HepG2 (cell line): ENCODE data around the gene RPL21. TPM values are rescaled to one million over a fixed set of nuclear protein-coding genes. Genes with fewer than 3 reads are reported as not detected.

Experiments
- ATAC-seq: fragments of 200-7000 bp; cut with Tn5 transposase; 3 replicates; pipeline ENCODE4 v1.9.1; 2020; ENCODE audit warnings: mild to moderate bottlenecking, moderate library complexity
- Bru-seq: library from RNA; stranded (reverse); fragments of 400-500 nt; gene quantifications from one replicate; lab custom pipeline; 2021; lab: Mats Ljungman, UMichigan
- BruChase-seq, 2 experiments: library from RNA; stranded (reverse); fragments of 400-500 nt; gene quantifications; one replicate each; lab custom pipeline; 2021; lab: Mats Ljungman, UMichigan
- BruUV-seq: library from RNA; stranded (reverse); fragments of 400-500 nt; replicated peaks from 2 replicates; lab custom pipeline; 2021; lab: Mats Ljungman, UMichigan
- CTCF ChIA-PET: fragments of 300-600 bp; formaldehyde crosslinking; extraction: SDS; loops from one replicate; lab custom pipeline; 2021; ENCODE audit warnings: low total read pairs, inconsistent platforms, low intra/inter-chr PET ratio; lab: Yijun Ruan, JAX
- POLR2A ChIA-PET: fragments of 350-600 bp; sonication (Branson Sonifier 250); formaldehyde crosslinking; loops from one replicate; lab custom pipeline; 2020; ENCODE audit warnings: antibody characterized with exemption, inconsistent platforms; lab: Yijun Ruan, JAX
- DNase-seq: peaks from one replicate; pipeline ENCODE4 v3.0.0-alpha.2; 2015; ENCODE audit warnings: low spot score
- FAIRE-seq: peaks from 3 replicates; lab custom pipeline; 2011; peaks lifted over from hg19 to GRCh38; lab: Jason Lieb, UNC
- H2AFZ ChIP-seq: one replicate; pipeline ENCODE4 v1.6.1; 2011; ENCODE audit warnings: low read length, inconsistent platforms
- H3K27ac ChIP-seq: fragments of 300-600 bp; 3 replicates; pipeline ENCODE4 v1.8.0; 2011; ENCODE audit warnings: mixed run types, mild to moderate bottlenecking, mixed read lengths, low read length, inconsistent platforms; ENCODE audit not compliant: insufficient read depth; ENCODE audit errors: extremely low read length
- H3K27me3 ChIP-seq, 2 experiments: fragments of 200-600 bp in 1 of 2; 2 replicates in 1 of 2; 3 replicates in 1 of 2; pipeline versions ENCODE4 v1.6.0 to v1.8.0; 2011; ENCODE audit warnings: low read length in 2 of 2, mild to moderate bottlenecking in 2 of 2, moderate library complexity in 2 of 2, inconsistent platforms in 1 of 2; ENCODE audit not compliant: insufficient read depth in 2 of 2, control insufficient read depth in 1 of 2
- H3K36me3 ChIP-seq, 2 experiments: fragments of 200-600 bp in 1 of 2; replicated peaks in 1 of 2; 2 replicates in 1 of 2; 3 replicates in 1 of 2; pipeline versions ENCODE4 v1.5.1 to v1.8.0; 2011; ENCODE audit warnings: low read length in 2 of 2, inconsistent platforms in 1 of 2; ENCODE audit not compliant: insufficient read depth in 2 of 2, control insufficient read depth in 1 of 2
- H3K4me1 ChIP-seq: 2 replicates; pipeline ENCODE4 v1.5.1; 2012; ENCODE audit warnings: low read length, inconsistent platforms; ENCODE audit not compliant: insufficient read depth
- H3K4me2 ChIP-seq: 2 replicates; pipeline ENCODE4 v1.6.0; 2011; ENCODE audit warnings: low read depth, low read length, inconsistent platforms
- H3K4me3 ChIP-seq, 3 experiments: fragments of 200-600 bp in 1 of 3; sonication (generic), shearing (Covaris generic) in 1 of 3; replicated peaks in 1 of 3; 2 replicates each; pipeline ENCODE4 v1.5.1; 2011 to 2016; ENCODE audit warnings: low read length in 3 of 3, inconsistent platforms in 2 of 3, low read depth in 2 of 3, mild to moderate bottlenecking in 2 of 3, control low read depth in 1 of 3, mixed read lengths in 1 of 3; ENCODE audit not compliant: insufficient read depth in 1 of 3
- H3K79me2 ChIP-seq: one replicate; pipeline ENCODE4 v1.6.1; 2011; ENCODE audit warnings: low read length, inconsistent platforms; ENCODE audit not compliant: insufficient read depth
- H3K9ac ChIP-seq: 2 replicates; pipeline ENCODE4 v1.6.0; 2011; ENCODE audit warnings: mild to moderate bottlenecking, low read depth, low read length, inconsistent platforms; ENCODE audit not compliant: insufficient read depth
- H3K9me3 ChIP-seq: 2 replicates; pipeline ENCODE4 v1.5.1; 2012; ENCODE audit warnings: mild to moderate bottlenecking, low read length
- H4K20me1 ChIP-seq: 2 replicates; pipeline ENCODE4 v1.6.0; 2011; ENCODE audit warnings: inconsistent platforms, mild to moderate bottlenecking, low read length, moderate library complexity; ENCODE audit not compliant: insufficient read depth
- FOXM1 ChIP-seq: sonication (generic); formaldehyde crosslinking; IDR thresholded peaks from 2 replicates; pipeline ENCODE4 v1.5.0; 2020; ENCODE audit warnings: missing genetic modification reagents
- SMAD3 ChIP-seq: sonication (generic); formaldehyde crosslinking; IDR thresholded peaks from 2 replicates; pipeline ENCODE4 v1.4.0; 2020; ENCODE audit warnings: missing genetic modification reagents
- SP4 ChIP-seq: sonication (generic); formaldehyde crosslinking; IDR thresholded peaks from 2 replicates; pipeline ENCODE4 v1.8.1; 2023; ENCODE audit warnings: mild to moderate bottlenecking, missing genetic modification reagents
- TFDP2 ChIP-seq: sonication (generic); formaldehyde crosslinking; IDR thresholded peaks from 2 replicates; pipeline ENCODE4 v1.4.0; 2020; ENCODE audit warnings: missing genetic modification reagents
- ZNF383 ChIP-seq: sonication (generic); formaldehyde crosslinking; IDR thresholded peaks from 2 replicates; pipeline ENCODE4 v1.4.0; 2020; ENCODE audit warnings: missing genetic modification reagents, mild to moderate bottlenecking, borderline replicate concordance
- ZNF558 ChIP-seq: sonication (generic); formaldehyde crosslinking; IDR thresholded peaks from 2 replicates; pipeline ENCODE4 v1.9.0; 2022; ENCODE audit warnings: mild to moderate bottlenecking, missing genetic modification reagents, borderline replicate concordance
- ZNF619 ChIP-seq: sonication (generic); formaldehyde crosslinking; IDR thresholded peaks from 2 replicates; pipeline ENCODE4 v1.4.0; 2020; ENCODE audit warnings: mild to moderate bottlenecking, missing genetic modification reagents
- ZNF747 ChIP-seq: sonication (generic); formaldehyde crosslinking; IDR thresholded peaks from 2 replicates; pipeline ENCODE4 v1.8.1; 2023; ENCODE audit warnings: missing genetic modification reagents, mild to moderate bottlenecking, borderline replicate concordance
- ZUFSP ChIP-seq: sonication (generic); formaldehyde crosslinking; IDR thresholded peaks from 2 replicates; pipeline ENCODE4 v1.9.0; 2021; ENCODE audit warnings: missing genetic modification reagents, mild to moderate bottlenecking, borderline replicate concordance
- WGBS: methylation state at CpG from one replicate; pipeline ENCODE4 v1.1.6; 2017; ENCODE audit warnings: low lambda C conversion rate; 5-methylcytosine and 5-hydroxymethylcytosine counted together
- in situ Hi-C: cut with HindIII; loops from 2 replicates; pipeline ENCODE4 v1.10.0; 2017; ENCODE audit warnings: low pct_unique_long_range_greater_than_20kb; ENCODE audit not compliant: extremely low pct_ligation_motif_present
- intact Hi-C: fragments of 100-400 bp; cut with micrococcal nuclease; formaldehyde crosslinking; loops from one replicate; pipeline ENCODE4 v1.10.0; 2022; ENCODE audit not compliant: unreplicated experiment
- long read RNA-seq, 2 experiments: library from RNA in 1 of 2; library from polyadenylated mRNA in 1 of 2; stranded (forward) in 1 of 2; unstranded in 1 of 2; transcript quantifications; one replicate each; pipeline ENCODE4 v2.0.0, GENCODE V29; 2019 to 2022
- polyA minus RNA-seq, 3 experiments: library from RNA; depleted of rRNA, polyadenylated mRNA; stranded (reverse); fragments of >200 nt; gene quantifications; 2 replicates each; pipeline ENCODE4 v1.2.3, GENCODE V29; 2011; ENCODE audit warnings: low replicate concordance in 1 of 3
- polyA plus RNA-seq, 8 experiments: library from polyadenylated mRNA; depleted of rRNA in 3 of 8; stranded (reverse) in 7 of 8; unstranded in 1 of 8; fragments of >200 nt; fragmentation: Illumina TruSeq in 4 of 8; extraction: Trizol in 4 of 8; gene quantifications; 2 replicates each; pipeline versions ENCODE4 v1.2.1 to v1.2.3, GENCODE V29; 2011 to 2016; ENCODE audit warnings: low read depth in 4 of 8, missing spikeins in 1 of 8, mixed read lengths in 1 of 8; ENCODE audit not compliant: insufficient read depth in 1 of 8
- total RNA-seq, 5 experiments: library from RNA; depleted of rRNA; stranded (reverse); fragments of >200 nt; fragmentation: Illumina TruSeq; extraction: Trizol; gene quantifications; 2 replicates each; pipeline ENCODE4 v1.2.3, GENCODE V29; 2016; ENCODE audit warnings: low read depth in 1 of 5

Gene RPL21
- 1,234 and 1,660 TPM in 2 replicates for total RNA-seq (2016; rRNA removed; fragmentation: Illumina TruSeq; extraction: Trizol)
- 1,575 and 1,856 TPM in 2 replicates for total RNA-seq (2016; cell fraction: cytosol; rRNA removed; fragmentation: Illumina TruSeq; extraction: Trizol; ENCODE audit: low read depth)
- 1,231 and 1,647 TPM in 2 replicates for total RNA-seq (2016; cell fraction: insoluble cytoplasmic fraction; rRNA removed; fragmentation: Illumina TruSeq; extraction: Trizol)
- total RNA-seq (2016; cell fraction: membrane; rRNA removed; fragmentation: Illumina TruSeq; extraction: Trizol): 2,364 and 2,513 TPM in 2 replicates
- 468 and 495 TPM in 2 replicates for total RNA-seq (2016; cell fraction: nucleus; rRNA removed; fragmentation: Illumina TruSeq; extraction: Trizol)
- 1,013 and 1,261 TPM in 2 replicates for polyA plus RNA-seq (2011; rRNA removed)
- polyA plus RNA-seq (2011; cell fraction: cytosol; rRNA removed): 771 and 1,026 TPM in 2 replicates
- 163 and 203 TPM in 2 replicates for polyA plus RNA-seq (2011; cell fraction: nucleus; rRNA removed)
- polyA plus RNA-seq (2012): 1,465 and 1,554 TPM in 2 replicates
- polyA plus RNA-seq (2016; cell fraction: cytosol; fragmentation: Illumina TruSeq; extraction: Trizol; ENCODE audit: low read depth): 1,743 and 1,770 TPM in 2 replicates
- polyA plus RNA-seq (2016; cell fraction: insoluble cytoplasmic fraction; fragmentation: Illumina TruSeq; extraction: Trizol; ENCODE audit: low read depth): 1,533 and 1,679 TPM in 2 replicates
- 2,158 and 2,160 TPM in 2 replicates for polyA plus RNA-seq (2016; cell fraction: membrane; fragmentation: Illumina TruSeq; extraction: Trizol; ENCODE audit: low read depth)
- 719 and 730 TPM in 2 replicates for polyA plus RNA-seq (2016; cell fraction: nucleus; fragmentation: Illumina TruSeq; extraction: Trizol; ENCODE audit: insufficient read depth, low read depth)
- polyA minus RNA-seq (2011; rRNA and poly(A)+ RNA removed; ENCODE audit: low replicate concordance): 37.8 and 64.0 TPM in 2 replicates
- polyA minus RNA-seq (2011; cell fraction: cytosol; rRNA and poly(A)+ RNA removed): 164 and 196 TPM in 2 replicates
- polyA minus RNA-seq (2011; cell fraction: nucleus; rRNA and poly(A)+ RNA removed): 292 and 344 TPM in 2 replicates
- percentile 100 among the genes with signal in this experiment for Bru-seq, nascent RNA
- percentile 99 among the genes with signal in this experiment for BruChase-seq, experiment 1, labeled RNA remaining after a 6-hour chase
- percentile 99 among the genes with signal in this experiment for BruChase-seq, experiment 2, labeled RNA remaining after a 2-hour chase
- long read RNA-seq, experiment 1, transcript RPL21-202 (6 exons, 815 nt): major isoform, 102 of 148 reads
- long read RNA-seq, experiment 1, partial matches to known transcripts: 29 of 148 reads
- long read RNA-seq, experiment 1, other reads (novel, unspliced or antisense): 8 of 148 reads
- long read RNA-seq, experiment 2, transcript RPL21-201 (6 exons, 616 nt): minor isoform, 7 of 132 reads
- long read RNA-seq, experiment 2, transcript RPL21-209 (3 exons, 675 nt): minor isoform, 6 of 132 reads
- long read RNA-seq, experiment 2, transcript RPL21-202 (6 exons, 815 nt): major isoform, 83 of 132 reads
- long read RNA-seq, experiment 2, partial matches to known transcripts: 17 of 132 reads
- long read RNA-seq, experiment 2, other reads (novel, unspliced or antisense): 16 of 132 reads

- WGBS: 0% methylated on average over 15 of the region's 69 CpGs
- POLR2A ChIA-PET: interaction anchor here (0.7 to 1.1 kb wide), 7 partner anchors 12 to 269 kb away, joined by 3 to 9 read pairs (median 3); partner anchors contain the start of gene RASL11A
- DNase-seq (peak; percentile 91), FAIRE-seq (peak; percentile 59), ATAC-seq (peak; percentile 96)
- CTCF ChIA-PET: no interaction called here
- no peaks in the 10 kb centered on the region; a peak in 1 of 5 replicates for H3K27me3 ChIP-seq
- peak within 1 kb of the TSS; percentile 99 for H3K9ac ChIP-seq
- in situ Hi-C loops (no loop called here), intact Hi-C loops (loop anchor here (1.0 to 5.0 kb wide), 3 partner anchors 79 to 260 kb away; partner anchors contain the start of gene USP12)
- BruUV-seq: TSS peak; percentile 66
- no peaks in the 10 kb centered on the region for H3K9me3 ChIP-seq
- peak within 1 kb of the TSS; percentile 61 for H2AFZ ChIP-seq
- peak within 1 kb of the TSS; percentile 84 for H3K4me2 ChIP-seq
- peak within 1 kb of the TSS; percentile 84 to 89 (median 85) for H3K4me3 ChIP-seq
- H3K27ac ChIP-seq: peak within 1 kb of the TSS; percentile 92
- H3K4me1 ChIP-seq: peaks cover 38% of the 10 kb centered on the region
- H3K36me3 ChIP-seq: peaks cover 3 to 21% of the 10 kb centered on the region in 2 experiments
- peaks cover 30% of the 10 kb centered on the region for H4K20me1 ChIP-seq
- H3K79me2 ChIP-seq: peaks cover 54% of the 10 kb centered on the region
- TF ChIP-seq ZNF747 (CRISPR knock-in tag) (no peak), SP4 (CRISPR knock-in tag) (peak; percentile 77), ZNF619 (no peak), ZUFSP (CRISPR knock-in tag) (no peak), ZNF383 (CRISPR knock-in tag) (no peak), TFDP2 (CRISPR knock-in tag) (peak; percentile 83), FOXM1 (CRISPR knock-in tag) (no peak), SMAD3 (CRISPR knock-in tag) (peak; percentile 62; the same call in 1 of the 2 replicates), ZNF558 (CRISPR knock-in tag) (peak; percentile 86; the same call in 1 of the 2 replicates)
Measured at GRCh38 chr13:27251166-27252091, at the start of gene RPL21. TSS of gene RPL21 (plus strand) at chr13:27251558. CDS start at chr13:27253777, 2,219 bp downstream.
